Osteocyte (in vitro differentiated cells): ENCODE results near the gene PCMT1. TPM values are rescaled to one million over a fixed set of nuclear protein-coding genes. Genes with fewer than 3 reads are reported as not detected.

Experiments
- DNase-seq: peaks from one replicate; pipeline ENCODE4 v3.0.0; 2021; ENCODE audit warnings: mixed read lengths; ENCODE audit not compliant: unreplicated experiment; ENCODE audit errors: extremely low spot score
- H3K27ac Mint-ChIP-seq: one replicate; pipeline ENCODE4 v1.8.0; 2021; ENCODE audit warnings: mild to moderate bottlenecking, mixed read lengths; ENCODE audit not compliant: unreplicated experiment
- H3K27me3 Mint-ChIP-seq: one replicate; pipeline ENCODE4 v1.8.0; 2021; ENCODE audit warnings: mixed read lengths; ENCODE audit not compliant: unreplicated experiment
- H3K36me3 Mint-ChIP-seq: one replicate; pipeline ENCODE4 v1.8.0; 2021; ENCODE audit warnings: mixed read lengths; ENCODE audit not compliant: unreplicated experiment
- H3K4me1 Mint-ChIP-seq: one replicate; pipeline ENCODE4 v1.8.0; 2021; ENCODE audit warnings: mixed read lengths; ENCODE audit not compliant: unreplicated experiment
- H3K4me3 Mint-ChIP-seq: one replicate; pipeline ENCODE4 v1.8.0; 2021; ENCODE audit warnings: mild to moderate bottlenecking, moderate library complexity, mixed read lengths; ENCODE audit not compliant: unreplicated experiment
- H3K9me3 Mint-ChIP-seq: one replicate; pipeline ENCODE4 v1.8.0; 2021; ENCODE audit warnings: mixed read lengths; ENCODE audit not compliant: unreplicated experiment
- total RNA-seq: library from RNA; stranded (reverse); gene quantifications from 2 replicates; pipeline ENCODE4 v1.2.1, GENCODE V29; 2021
- TF ChIP-seq, protein P1 (sequence below): fragments of 200-600 bp; sonication (generic); IDR thresholded peaks from 2 replicates; pipeline ENCODE4 v1.5.0; 2021; ENCODE audit warnings: antibody characterized with exemption, mild to moderate bottlenecking, moderate library complexity

PCMT1 gene
- total RNA-seq, 1 donor from 2014 or later: 75.8 TPM

- Mint-ChIP-seq H3K9me3 (peaks cover 11% of the 10 kb centered on the region), H3K4me3 (no peak overlapping the region), H3K4me1 (peaks cover 8% of the 10 kb centered on the region), H3K27ac (no peak overlapping the region), H3K27me3 (no peaks in the 10 kb centered on the region), H3K36me3 (peaks cover 15% of the 10 kb centered on the region)
- TF ChIP-seq, protein P1, sequence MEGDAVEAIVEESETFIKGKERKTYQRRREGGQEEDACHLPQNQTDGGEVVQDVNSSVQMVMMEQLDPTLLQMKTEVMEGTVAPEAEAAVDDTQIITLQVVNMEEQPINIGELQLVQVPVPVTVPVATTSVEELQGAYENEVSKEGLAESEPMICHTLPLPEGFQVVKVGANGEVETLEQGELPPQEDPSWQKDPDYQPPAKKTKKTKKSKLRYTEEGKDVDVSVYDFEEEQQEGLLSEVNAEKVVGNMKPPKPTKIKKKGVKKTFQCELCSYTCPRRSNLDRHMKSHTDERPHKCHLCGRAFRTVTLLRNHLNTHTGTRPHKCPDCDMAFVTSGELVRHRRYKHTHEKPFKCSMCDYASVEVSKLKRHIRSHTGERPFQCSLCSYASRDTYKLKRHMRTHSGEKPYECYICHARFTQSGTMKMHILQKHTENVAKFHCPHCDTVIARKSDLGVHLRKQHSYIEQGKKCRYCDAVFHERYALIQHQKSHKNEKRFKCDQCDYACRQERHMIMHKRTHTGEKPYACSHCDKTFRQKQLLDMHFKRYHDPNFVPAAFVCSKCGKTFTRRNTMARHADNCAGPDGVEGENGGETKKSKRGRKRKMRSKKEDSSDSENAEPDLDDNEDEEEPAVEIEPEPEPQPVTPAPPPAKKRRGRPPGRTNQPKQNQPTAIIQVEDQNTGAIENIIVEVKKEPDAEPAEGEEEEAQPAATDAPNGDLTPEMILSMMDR: no peak
- DNase-seq: no peak
These were observed 11.9 kb downstream of the PCMT1 start for GRCh38 chr6:149761438-149761837.

DNA sequence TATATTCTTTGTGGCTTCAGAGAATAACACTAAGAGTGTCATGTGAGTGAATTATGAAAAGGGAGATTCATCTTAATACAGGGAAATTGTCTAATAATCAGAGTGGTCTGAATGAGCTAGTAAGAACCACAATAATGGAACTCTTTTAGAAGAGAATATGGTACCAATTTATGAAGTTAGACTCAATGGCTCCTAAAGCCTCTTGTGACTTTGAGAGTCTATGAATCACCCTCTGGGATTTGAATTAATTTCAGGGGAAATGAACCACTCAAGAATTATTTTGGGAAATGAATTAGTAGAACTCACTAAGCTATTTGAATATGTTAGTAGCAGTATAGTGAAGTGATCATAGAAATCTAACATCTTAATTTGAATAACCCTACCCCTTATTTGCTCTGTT, 14.3 kb downstream of the PCMT1 start:
- H3K4me1 Mint-ChIP-seq: peaks cover 22% of the 10 kb centered on the region
- H3K27me3 Mint-ChIP-seq: no peaks in the 10 kb centered on the region
- peaks cover 18% of the 10 kb centered on the region for H3K36me3 Mint-ChIP-seq
- H3K9me3 Mint-ChIP-seq: peaks cover 11% of the 10 kb centered on the region
- H3K4me3 Mint-ChIP-seq: no peak overlapping the region
- TF ChIP-seq, protein P1: no peak
- peak overlapping the region; percentile 38 for H3K27ac Mint-ChIP-seq
- DNase-seq: no peak

DNA sequence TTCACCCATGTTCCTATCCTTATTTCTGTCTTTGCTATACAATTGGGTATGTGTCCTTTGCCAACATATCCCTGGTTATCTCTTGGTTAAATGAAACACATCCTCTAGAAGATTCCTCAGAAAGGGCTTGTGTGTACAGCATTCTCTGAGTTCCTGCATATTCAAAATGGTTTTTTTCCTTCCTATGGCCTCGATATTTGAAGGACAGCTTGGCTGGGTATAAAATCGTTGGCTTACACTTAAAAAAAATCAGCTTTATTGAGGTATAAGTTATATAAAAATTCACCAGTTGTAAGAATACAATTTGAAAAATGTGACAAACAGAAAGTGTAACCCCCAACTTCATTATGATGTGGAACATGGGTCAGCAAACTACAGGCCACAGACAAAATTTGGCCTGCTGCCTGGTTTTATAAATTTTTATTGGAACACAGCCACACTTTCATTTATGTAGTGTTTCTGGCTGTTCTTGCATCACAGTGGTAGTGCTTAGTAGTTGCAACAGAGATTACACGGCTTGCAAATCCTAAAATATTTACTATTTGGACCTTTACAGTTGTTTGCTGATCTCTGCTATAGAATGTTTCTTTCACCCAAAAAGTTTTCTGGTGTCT, 16.7 kb downstream of the PCMT1 start:
- TF ChIP-seq, protein P1: no peak
- peaks cover 11% of the 10 kb centered on the region for H3K9me3 Mint-ChIP-seq
- H3K4me1 Mint-ChIP-seq: peaks cover 24% of the 10 kb centered on the region
- peaks cover 23% of the 10 kb centered on the region for H3K36me3 Mint-ChIP-seq
- peak; percentile 79 for DNase-seq
- no peaks in the 10 kb centered on the region for H3K27me3 Mint-ChIP-seq
- H3K4me3 Mint-ChIP-seq: peak overlapping the region; percentile 29
- peak overlapping the region; percentile 83 for H3K27ac Mint-ChIP-seq

DNA sequence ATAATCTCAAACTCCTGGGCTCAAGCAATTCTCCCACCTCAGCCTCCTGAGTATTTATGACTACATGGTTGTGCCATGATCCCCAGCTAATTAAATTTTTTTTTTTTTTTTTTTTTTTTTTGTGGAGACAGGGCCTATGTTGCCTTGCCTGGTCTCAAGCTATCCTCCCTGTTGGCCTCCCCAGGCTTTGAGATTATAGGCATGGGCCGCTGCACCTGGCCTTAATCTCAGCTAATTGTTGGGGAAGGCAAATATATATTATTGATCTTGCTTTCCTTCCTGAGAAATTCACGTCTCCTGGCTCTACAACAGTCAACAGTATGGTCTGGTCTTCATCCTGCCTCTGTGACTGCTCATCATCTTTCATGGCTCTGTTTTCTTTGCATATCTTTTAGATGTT, 20.1 kb downstream of the PCMT1 start:
- peaks cover 30% of the 10 kb centered on the region for H3K36me3 Mint-ChIP-seq
- DNase-seq: no peak
- H3K4me1 Mint-ChIP-seq: peaks cover 21% of the 10 kb centered on the region
- H3K27ac Mint-ChIP-seq: no peak overlapping the region
- TF ChIP-seq, protein P1: no peak
- H3K4me3 Mint-ChIP-seq: no peak overlapping the region
- no peaks in the 10 kb centered on the region for H3K27me3 Mint-ChIP-seq
- H3K9me3 Mint-ChIP-seq: peaks cover 5% of the 10 kb centered on the region

- Mint-ChIP-seq H3K4me1 (peaks cover 18% of the 10 kb centered on the region), H3K27ac (no peak overlapping the region)
These were observed 21.6 kb downstream of the PCMT1 start for GRCh38 chr6:149771185-149771584.

More at GRCh38 chr6:149771185-149771584, 21.6 kb downstream of the PCMT1 start:
- Mint-ChIP-seq H3K27me3 (no peaks in the 10 kb centered on the region), H3K9me3 (peaks cover 1% of the 10 kb centered on the region), H3K36me3 (peaks cover 28% of the 10 kb centered on the region), H3K4me3 (no peak overlapping the region)
- TF ChIP-seq, protein P1: no peak
- no peak for DNase-seq
